NCI-H2029 treated with DMSO at 0.1 percent for 48 hours (cell line): ENCODE results near the gene ACAD11.
A peak's percentile ranks its signal among the peaks of the same experiment; 100 is the strongest.

Experiments used
- DNase-seq: peaks from one replicate; lab custom pipeline; 2025; lab: John Stamatoyannopoulos, UW

ACAD11 gene

GRCh38 chr3:132659365-132660051, at the start of gene ACAD11:
Gene ACAD11, minus strand, starts transcription at chr3:132659809. Its CDS starts 58 bp downstream, at chr3:132659751.
- peak; percentile 32 for DNase-seq

GRCh38 chr3:132703733-132704132, 44.1 kb upstream of the ACAD11 start:
- DNase-seq: no peak

GRCh38 chr3:132695422-132695821, 35.8 kb upstream of the ACAD11 start:
- no peak for DNase-seq

GRCh38 chr3:132694991-132695390, 35.4 kb upstream of the ACAD11 start:
- no peak for DNase-seq

GRCh38 chr3:132690040-132690439, 30.4 kb upstream of the ACAD11 start:
- DNase-seq: no peak

- DNase-seq: no peak
These were observed 22.6 kb upstream of the ACAD11 start for GRCh38 chr3:132682201-132682600.

- no peak for DNase-seq
These were observed 21.8 kb upstream of the ACAD11 start for GRCh38 chr3:132681421-132681820.

GRCh38 chr3:132679911-132680310, 20.3 kb upstream of the ACAD11 start:
- no peak for DNase-seq

- DNase-seq: no peak
These were observed 15.8 kb upstream of the ACAD11 start for GRCh38 chr3:132675408-132675807.

- DNase-seq: no peak
These were observed 9.7 kb upstream of the ACAD11 start for GRCh38 chr3:132669256-132669777.

GRCh38 chr3:132665230-132665745, 5.7 kb upstream of the ACAD11 start:
- no peak for DNase-seq

GRCh38 chr3:132662212-132662611, 2.6 kb upstream of the ACAD11 start:
- DNase-seq: peak; percentile 33

- no peak for DNase-seq
These were observed 1.5 kb upstream of the ACAD11 start for GRCh38 chr3:132661101-132661500.

GRCh38 chr3:132660811-132661070, 1.1 kb upstream of the ACAD11 start:
- DNase-seq: no peak

- no peak for DNase-seq
These were observed 622 bp upstream of the ACAD11 start, which contains the start of gene UBA5 for GRCh38 chr3:132660052-132660810. Gene UBA5, plus strand, starts transcription at chr3:132660329. Its CDS starts 209 bp downstream, at chr3:132660538.

- DNase-seq: no peak
These were observed 627 bp downstream of the ACAD11 start for GRCh38 chr3:132659000-132659364.

GRCh38 chr3:132657869-132658747, 1.5 kb downstream of the ACAD11 start:
- no peak for DNase-seq

GRCh38 chr3:132655471-132655870, 4.1 kb downstream of the ACAD11 start:
- DNase-seq: no peak

- DNase-seq: no peak
These were observed 4.9 kb downstream of the ACAD11 start for GRCh38 chr3:132654721-132655120.

GRCh38 chr3:132654190-132654589, 5.4 kb downstream of the ACAD11 start:
- DNase-seq: no peak

- no peak for DNase-seq
These were observed 6.9 kb downstream of the ACAD11 start for GRCh38 chr3:132652640-132653270.

- no peak for DNase-seq
These were observed 9.5 kb downstream of the ACAD11 start for GRCh38 chr3:132650153-132650552.
